Measurements from ENCODE around the gene CAMTA1.
A peak's percentile ranks its signal among the peaks of the same experiment; 100 is the strongest.

CAMTA1 gene

GRCh38 chr1:6867729-6868659 lies 82.7 kb downstream of the CAMTA1 start:
- intact Hi-C loops (cut with DNase I), result no loop called here
- peak in 16 of 42 donors; percentile 7 to 59 (median 28) for DNase-seq

GRCh38 chr1:6868660-6869380 lies 83.6 kb downstream of the CAMTA1 start:
- intact Hi-C loops (cut with DNase I), result no loop called here
- peak in 10 of 42 donors; percentile 8 to 51 (median 22) for DNase-seq

- no peak for DNase-seq
- intact Hi-C loops (cut with DNase I), result no loop called here
Measured at GRCh38 chr1:6869545-6869944, 84.3 kb downstream of the CAMTA1 start.

GRCh38 chr1:6870086-6870485 lies 84.8 kb downstream of the CAMTA1 start:
- no peak for DNase-seq
- intact Hi-C loops (cut with DNase I), result no loop called here

GRCh38 chr1:6870571-6870970 lies 85.3 kb downstream of the CAMTA1 start:
- no peak for DNase-seq
- intact Hi-C loops (cut with DNase I), result no loop called here

GRCh38 chr1:6871300-6871972 lies 86.2 kb downstream of the CAMTA1 start:
- no peak for DNase-seq

GRCh38 chr1:6872573-6873261 lies 87.5 kb downstream of the CAMTA1 start:
- no peak for DNase-seq
- intact Hi-C loops (cut with DNase I), result no loop called here

More at GRCh38 chr1:6871300-6871972, 86.2 kb downstream of the CAMTA1 start:
- intact Hi-C loops (cut with DNase I), result no loop called here

- DNase-seq, result no peak
- intact Hi-C loops (cut with DNase I), result no loop called here
Measured at GRCh38 chr1:6873298-6874015, 88.2 kb downstream of the CAMTA1 start.

- no peak for DNase-seq
- intact Hi-C loops (cut with DNase I), result no loop called here
Measured at GRCh38 chr1:6874298-6874697, 89.0 kb downstream of the CAMTA1 start.

GRCh38 chr1:6880951-6881690 lies 95.9 kb downstream of the CAMTA1 start:
- intact Hi-C loops (cut with DNase I), result loop anchor here (10.0 kb wide), 1 partner anchor 86 kb away; no protein-coding TSS in a partner anchor
- DNase-seq, result no peak

- intact Hi-C loops (cut with DNase I), result loop anchor here (10.0 kb wide), 1 partner anchor 88 kb away; no protein-coding TSS in a partner anchor
- no peak for DNase-seq
Measured at GRCh38 chr1:6882414-6882813, 97.2 kb downstream of the CAMTA1 start.

GRCh38 chr1:6884652-6885153 lies 99.4 kb downstream of the CAMTA1 start:
- DNase-seq, result no peak
- intact Hi-C loops (cut with DNase I), result loop anchor here (10.0 kb wide), 1 partner anchor 90 kb away; no protein-coding TSS in a partner anchor

GRCh38 chr1:6885426-6885825 lies 100.2 kb downstream of the CAMTA1 start:
- no peak for DNase-seq
- intact Hi-C loops (cut with DNase I), result loop anchor here (10.0 kb wide), 1 partner anchor 91 kb away; no protein-coding TSS in a partner anchor

GRCh38 chr1:6886523-6886922 lies 101.3 kb downstream of the CAMTA1 start:
- intact Hi-C loops (cut with DNase I), result loop anchor here (10.0 kb wide), 1 partner anchor 92 kb away; no protein-coding TSS in a partner anchor
- DNase-seq, result no peak

GRCh38 chr1:6888268-6888667 lies 103.0 kb downstream of the CAMTA1 start:
- no peak for DNase-seq
- intact Hi-C loops (cut with DNase I), result loop anchor here (10.0 kb wide), 1 partner anchor 93 kb away; no protein-coding TSS in a partner anchor

GRCh38 chr1:6888870-6889269 lies 103.6 kb downstream of the CAMTA1 start:
- DNase-seq, result no peak
- intact Hi-C loops (cut with DNase I), result loop anchor here (10.0 kb wide), 1 partner anchor 94 kb away; no protein-coding TSS in a partner anchor

Measured in head of caudate nucleus (tissue), 42 donors.